Right atrium auricular region (tissue), 2 donors: Measurements from ENCODE around the gene SAMMSON. TPM values are rescaled to one million over a fixed set of nuclear protein-coding genes. Genes with fewer than 3 reads are reported as not detected.

ENCODE experiments used
- DNase-seq: peaks from one replicate; pipeline ENCODE4 v3.0.0-alpha.2; 2019; ENCODE audit warnings: low spot score
- H3K27ac ChIP-seq, 2 donors: fragments of 200-600 bp; sonication (generic); 1 replicate in 1 of 2; 2 replicates in 1 of 2; pipeline ENCODE4 v1.5.1; 2016 to 2019
- H3K27me3 ChIP-seq, 2 donors: fragments of 200-600 bp; sonication (generic); one replicate each; pipeline versions ENCODE4 v1.5.1 to v1.6.0; 2017 to 2019
- H3K36me3 ChIP-seq: fragments of 200-600 bp; sonication (generic); one replicate; pipeline ENCODE4 v1.5.1; 2016
- H3K4me1 ChIP-seq, 2 donors: fragments of 200-600 bp; sonication (generic); one replicate each; pipeline versions ENCODE4 v1.5.1 to v1.6.0; 2017 to 2019
- H3K4me3 ChIP-seq, 2 donors: fragments of 200-600 bp; sonication (generic); 1 replicate in 1 of 2; 2 replicates in 1 of 2; pipeline ENCODE4 v1.5.1; 2017 to 2019; ENCODE audit warnings: mild to moderate bottlenecking in 1 of 2, moderate library complexity in 1 of 2
- H3K9me3 ChIP-seq, 2 donors: fragments of 200-600 bp; sonication (generic); one replicate each; pipeline ENCODE4 v1.5.1; 2019
- CTCF ChIP-seq, 2 donors: fragments of 200-600 bp; sonication (generic); IDR thresholded peaks; one replicate each; pipeline ENCODE4 v1.5.1; 2019; ENCODE audit warnings: antibody characterized with exemption in 2 of 2
- total RNA-seq, 2 donors: library from RNA; depleted of rRNA; stranded (reverse); fragments of >200 nt; gene quantifications; one replicate each; pipeline ENCODE4 v1.1.0, GENCODE V29; 2016

The SAMMSON gene
- total RNA-seq, 2 donors from 2014 or later, result not detected

GRCh38 chr3:70067860-70068521, 68.5 kb downstream of the SAMMSON start:
- no peak overlapping the region for H3K4me3 ChIP-seq
- H3K36me3 ChIP-seq, result no peaks in the 10 kb centered on the region
- DNase-seq, result no peak
- no peak overlapping the region for H3K27ac ChIP-seq
- TF ChIP-seq CTCF (IDR thresholded peaks at IDR 0.05), result no peak
- H3K4me1 ChIP-seq, result peaks cover 0 to 4% of the 10 kb centered on the region in 2 donors
- H3K27me3 ChIP-seq, result no peaks in the 10 kb centered on the region
- no peaks in the 10 kb centered on the region for H3K9me3 ChIP-seq

- Histone ChIP-seq H3K4me3 (no peak overlapping the region), H3K27me3 (no peaks in the 10 kb centered on the region), H3K4me1 (peaks cover 0 to 4% of the 10 kb centered on the region in 2 donors), H3K27ac (no peak overlapping the region), H3K36me3 (no peaks in the 10 kb centered on the region), H3K9me3 (no peaks in the 10 kb centered on the region)
- no peak for TF ChIP-seq CTCF (IDR thresholded peaks at IDR 0.05)
- DNase-seq, result no peak
Observed at GRCh38 chr3:70069557-70069956, 70.0 kb downstream of the SAMMSON start.

GRCh38 chr3:70071138-70071537, 71.6 kb downstream of the SAMMSON start:
- no peak for TF ChIP-seq CTCF (IDR thresholded peaks at IDR 0.05)
- Histone ChIP-seq H3K4me3 (no peak overlapping the region), H3K36me3 (no peaks in the 10 kb centered on the region), H3K9me3 (no peaks in the 10 kb centered on the region), H3K27ac (no peak overlapping the region), H3K4me1 (peaks cover 0 to 4% of the 10 kb centered on the region in 2 donors), H3K27me3 (no peaks in the 10 kb centered on the region)
- no peak for DNase-seq

- H3K9me3 ChIP-seq, result no peaks in the 10 kb centered on the region
- H3K36me3 ChIP-seq, result no peaks in the 10 kb centered on the region
- H3K27ac ChIP-seq, result no peak overlapping the region
- H3K4me3 ChIP-seq, result peak overlapping the region in 1 of 2 donors; percentile 15
- TF ChIP-seq CTCF (IDR thresholded peaks at IDR 0.05), result no peak
- H3K27me3 ChIP-seq, result no peaks in the 10 kb centered on the region
- peaks cover 0 to 8% of the 10 kb centered on the region in 2 donors for H3K4me1 ChIP-seq
- DNase-seq, result no peak
Observed at GRCh38 chr3:70072180-70072579, 72.6 kb downstream of the SAMMSON start.

- Histone ChIP-seq H3K36me3 (no peaks in the 10 kb centered on the region), H3K27me3 (no peaks in the 10 kb centered on the region), H3K4me3 (no peak overlapping the region), H3K9me3 (no peaks in the 10 kb centered on the region), H3K27ac (no peak overlapping the region), H3K4me1 (peaks cover 0 to 8% of the 10 kb centered on the region in 2 donors)
- no peak for TF ChIP-seq CTCF (IDR thresholded peaks at IDR 0.05)
- no peak for DNase-seq
Observed at GRCh38 chr3:70072754-70073153, 73.2 kb downstream of the SAMMSON start.

GRCh38 chr3:70075101-70075500, 75.6 kb downstream of the SAMMSON start:
- no peak overlapping the region for H3K27ac ChIP-seq
- no peaks in the 10 kb centered on the region for H3K9me3 ChIP-seq
- no peaks in the 10 kb centered on the region for H3K36me3 ChIP-seq
- no peaks in the 10 kb centered on the region for H3K27me3 ChIP-seq
- no peak for DNase-seq
- peaks cover 0 to 5% of the 10 kb centered on the region in 2 donors for H3K4me1 ChIP-seq
- no peak overlapping the region for H3K4me3 ChIP-seq
- TF ChIP-seq CTCF (IDR thresholded peaks at IDR 0.05), result no peak
